PFSK-1 (cell line): ENCODE measurements around the gene STX11.

ENCODE experiments used
- POLR2AphosphoS5 ChIP-seq: IDR thresholded peaks from 2 replicates; pipeline ENCODE4 v1.6.1; 2012; ENCODE audit warnings: low read depth, mild to moderate bottlenecking, control low read depth, low read length, moderate library complexity
- REST ChIP-seq, 2 experiments: IDR thresholded peaks; 2 replicates each; pipeline versions ENCODE4 v1.6.1 to v1.8.0; 2011 to 2012; ENCODE audit warnings: low read depth in 2 of 2, low read length in 2 of 2, control low read depth in 1 of 2, inconsistent platforms in 1 of 2, mild to moderate bottlenecking in 1 of 2, moderate library complexity in 1 of 2; ENCODE audit not compliant: insufficient read depth in 1 of 2

- TF ChIP-seq REST (IDR thresholded peaks at IDR 0.05; ENCODE audit: insufficient read depth in 1 of 2, low read depth in 2 of 2, low read length in 2 of 2): no peak
- no peak for TF ChIP-seq POLR2AphosphoS5
Measured at GRCh38 chr6:144160431-144161005, 10.2 kb downstream of the STX11 start.
